HG02973 (cell line): ENCODE data around the gene ABCC6.
"Not testable (repeated sequence)": the region's sequence is repeated elsewhere in the genome, so short reads cannot be mapped to it uniquely, and the experiment has no call there.

Source experiments
- ATAC-seq: cut with Tn5 transposase; IDR thresholded peaks from one replicate; pipeline ENCODE4 v1.9.1; 2021; ENCODE audit warnings: moderate library complexity; ENCODE audit not compliant: unreplicated experiment

ABCC6 gene

DNA sequence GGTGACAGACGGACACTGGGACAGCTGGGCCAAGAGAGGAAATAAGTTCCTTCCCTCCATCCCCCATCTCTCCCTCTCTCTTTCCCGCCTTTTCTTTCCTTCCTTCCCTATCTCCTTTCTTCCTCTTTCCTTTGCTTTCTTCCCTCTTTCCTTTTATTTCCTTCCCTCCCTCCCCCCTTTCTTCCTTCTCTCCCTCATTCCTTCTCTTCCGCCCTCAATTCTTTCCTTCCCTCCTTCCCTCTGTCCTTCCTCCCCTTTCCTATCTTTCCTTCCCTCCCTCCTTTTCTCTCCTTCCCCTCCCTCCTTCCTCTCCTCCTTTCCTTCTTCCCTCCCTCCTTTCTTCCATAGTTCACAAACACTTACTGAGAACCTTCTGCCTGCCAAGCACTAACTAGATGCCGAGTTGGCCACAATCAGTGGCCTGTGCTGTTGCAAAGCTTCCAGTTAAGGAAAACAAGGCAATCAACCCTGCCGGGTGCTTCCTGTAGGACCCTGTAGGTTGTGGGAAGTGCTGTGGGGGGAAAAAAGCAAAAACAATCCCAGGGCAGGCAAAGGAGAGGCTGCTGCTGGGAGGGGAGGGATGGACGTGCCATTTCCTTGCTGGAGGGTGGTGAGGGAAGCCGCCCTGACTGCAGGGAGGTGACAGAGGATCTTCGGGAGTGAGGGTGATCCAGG lies 31.7 kb downstream of the ABCC6 start:
- no peak for ATAC-seq

DNA sequence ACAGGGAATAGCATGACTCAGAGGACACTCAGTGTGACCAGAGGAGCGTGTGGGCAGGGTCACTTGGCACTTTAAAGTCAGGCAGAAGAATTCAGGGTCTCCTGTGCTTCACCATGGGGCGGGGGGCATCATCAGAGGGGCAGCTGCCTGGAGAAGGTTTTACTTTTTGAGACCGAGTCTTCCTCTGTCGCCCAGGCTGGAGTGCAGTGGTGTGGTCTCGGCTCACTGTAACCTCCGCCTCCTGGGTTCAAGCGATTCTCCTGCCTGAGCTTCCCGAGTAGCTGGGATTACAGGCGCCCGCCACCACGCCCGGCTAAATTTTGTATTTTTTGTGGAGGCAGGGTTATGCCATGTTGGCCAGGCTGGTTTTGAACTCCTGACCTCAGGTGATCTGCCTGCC lies 32.3 kb downstream of the ABCC6 start:
- ATAC-seq = not testable (repeated sequence)

DNA sequence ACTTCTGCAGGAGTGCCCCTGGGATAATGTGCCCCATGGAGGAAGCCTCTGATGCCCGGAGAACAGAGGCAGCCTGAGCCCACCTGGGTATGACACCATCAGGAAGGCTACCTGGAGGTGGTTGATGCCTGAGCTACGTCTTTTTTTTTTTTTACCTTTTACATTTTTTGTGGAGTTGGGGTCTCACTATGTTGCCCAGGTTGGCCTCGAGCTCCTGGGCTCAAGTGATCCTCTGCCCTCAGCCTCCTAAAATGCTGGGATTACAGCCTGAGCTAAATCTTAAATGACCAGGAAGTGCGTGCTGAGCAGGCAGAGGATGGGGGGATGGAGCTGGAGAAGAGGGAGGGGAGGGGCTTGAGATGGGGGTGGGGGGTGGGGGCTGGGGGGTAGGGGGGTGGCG lies 32.7 kb downstream of the ABCC6 start:
- no peak for ATAC-seq

DNA sequence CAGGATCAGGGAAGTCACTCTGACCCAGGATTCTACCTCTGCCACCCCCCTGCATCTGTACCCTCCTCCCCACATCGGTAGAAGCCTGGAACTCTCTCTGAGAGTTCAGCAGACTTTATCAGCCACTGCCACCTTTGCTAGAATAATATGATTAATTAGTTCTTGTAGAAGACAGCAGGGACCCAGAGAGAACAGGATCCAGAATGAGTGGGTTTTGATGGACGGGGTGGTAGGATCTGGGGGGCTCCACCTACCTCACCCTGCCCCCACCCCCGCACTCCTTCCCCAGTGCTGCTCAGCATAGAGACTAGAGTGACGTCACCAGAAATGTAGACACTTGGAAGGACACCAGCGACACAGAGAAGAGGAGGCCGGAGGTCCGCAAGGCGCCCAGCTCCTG lies 33.5 kb downstream of the ABCC6 start:
- ATAC-seq = no peak

DNA sequence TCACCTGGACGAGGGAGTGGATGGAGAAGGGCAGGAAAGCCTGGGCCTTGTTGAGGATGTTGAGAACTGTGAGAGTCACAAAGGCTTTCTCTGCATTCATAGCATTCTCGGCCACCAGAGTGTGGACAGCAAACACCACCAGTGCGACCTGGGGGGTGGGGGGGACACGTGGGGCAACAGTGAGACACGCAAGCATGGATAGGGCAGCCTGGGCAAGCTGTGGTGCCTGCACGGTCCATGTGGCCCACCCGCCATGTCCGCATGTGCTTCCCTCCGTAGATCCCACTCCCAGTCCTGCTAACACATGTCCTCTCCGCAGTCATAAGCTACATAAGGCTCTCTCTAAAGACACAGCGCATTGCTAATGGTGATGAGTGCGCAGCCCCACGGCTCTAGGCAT lies 34.5 kb downstream of the ABCC6 start:
- no peak for ATAC-seq

DNA sequence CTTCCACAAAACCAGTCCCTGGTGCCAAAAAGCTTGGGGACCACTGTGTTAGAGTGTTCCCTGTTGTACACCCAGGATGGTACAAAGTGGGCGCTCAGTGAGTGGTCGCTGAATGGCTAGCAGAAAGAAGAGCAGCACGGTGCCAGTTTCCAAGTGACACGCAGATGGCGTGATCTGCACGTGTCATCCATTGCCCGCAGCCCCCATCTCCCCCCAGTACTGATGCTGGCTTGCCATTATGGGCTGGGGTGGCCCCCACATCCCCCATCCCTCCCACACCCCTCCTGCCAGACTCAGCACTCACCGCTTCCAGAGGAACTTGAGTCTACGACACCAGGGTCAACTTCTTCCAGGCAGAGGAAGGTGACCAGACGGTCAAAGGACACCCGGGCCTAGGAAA lies 36.5 kb downstream of the ABCC6 start:
- ATAC-seq = no peak

DNA sequence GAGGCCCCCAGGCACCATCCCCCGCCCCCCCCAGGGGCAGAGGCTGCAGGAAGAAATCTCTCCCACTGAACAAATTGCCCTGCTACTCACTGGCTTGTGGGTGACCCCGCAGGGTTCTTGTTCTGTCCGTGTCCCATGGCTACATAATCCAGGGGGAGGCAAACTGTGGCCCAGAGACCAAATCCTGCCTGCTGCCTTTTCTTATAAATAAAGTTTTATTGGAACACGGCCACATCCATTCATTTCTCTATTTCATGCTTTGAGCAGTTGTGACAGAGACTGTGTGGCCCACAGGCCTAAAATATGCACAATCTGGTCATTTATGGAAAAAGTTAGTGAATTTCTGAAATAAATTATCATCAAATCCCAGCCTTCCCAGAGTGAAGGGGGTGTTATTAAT lies 38.2 kb downstream of the ABCC6 start:
- no peak for ATAC-seq

DNA sequence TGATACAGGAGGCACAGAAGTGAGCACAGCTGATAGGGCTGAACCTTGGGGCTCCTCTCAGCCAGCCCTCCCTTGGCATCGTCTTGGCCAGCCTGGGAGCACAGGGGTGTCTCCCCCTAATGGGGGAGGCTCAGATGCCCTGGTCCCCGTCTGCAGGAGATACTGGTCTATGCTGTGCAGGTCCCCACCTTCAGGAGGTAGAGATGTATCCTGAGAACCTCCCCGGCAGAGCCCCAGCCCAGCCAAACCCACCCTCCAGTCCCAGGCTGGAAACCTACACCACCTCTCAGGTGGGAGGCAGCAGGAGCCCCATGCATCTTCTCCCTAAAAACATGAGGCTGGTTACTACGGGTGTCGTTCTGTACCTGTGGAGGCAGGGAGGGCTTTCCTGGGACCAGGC lies 38.7 kb downstream of the ABCC6 start:
- no peak for ATAC-seq

DNA sequence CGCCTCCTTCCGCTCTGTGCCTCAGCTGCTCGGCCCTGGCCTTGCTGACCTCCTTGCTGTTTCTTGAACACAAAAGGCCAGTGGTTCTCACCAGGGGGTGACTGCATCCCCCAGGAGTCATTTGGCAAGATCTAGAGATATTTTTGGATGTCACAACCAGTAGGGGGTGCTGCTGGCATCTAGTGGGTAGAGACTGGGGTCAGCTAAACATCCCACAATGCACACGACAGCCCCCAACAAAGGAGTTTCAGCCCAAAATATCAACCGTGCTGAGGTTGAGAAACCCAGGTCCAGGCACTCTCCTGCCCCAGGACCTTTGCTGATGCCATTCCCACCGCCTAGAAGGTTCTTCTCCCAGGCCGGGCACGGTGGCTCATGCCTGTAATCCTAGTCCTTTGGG lies 39.7 kb downstream of the ABCC6 start:
- ATAC-seq = no peak

DNA sequence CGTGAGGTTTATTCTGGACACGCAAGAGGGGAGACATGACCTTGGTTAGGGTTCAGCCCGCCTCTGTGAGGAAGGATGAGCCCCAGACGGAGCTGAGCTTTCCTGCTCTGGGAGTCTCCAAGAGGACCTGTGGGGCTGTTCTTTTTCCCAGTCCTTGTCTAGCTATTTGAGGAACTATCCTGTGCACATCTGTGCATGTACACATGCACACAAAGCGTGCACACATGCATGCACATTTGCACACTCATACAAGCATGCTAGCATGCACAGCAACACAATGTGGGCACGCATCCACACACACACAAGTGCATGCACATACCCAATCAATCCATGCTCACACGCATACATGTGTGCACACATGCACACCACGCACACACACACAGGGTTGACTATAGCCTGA lies 40.4 kb downstream of the ABCC6 start:
- no peak for ATAC-seq

DNA sequence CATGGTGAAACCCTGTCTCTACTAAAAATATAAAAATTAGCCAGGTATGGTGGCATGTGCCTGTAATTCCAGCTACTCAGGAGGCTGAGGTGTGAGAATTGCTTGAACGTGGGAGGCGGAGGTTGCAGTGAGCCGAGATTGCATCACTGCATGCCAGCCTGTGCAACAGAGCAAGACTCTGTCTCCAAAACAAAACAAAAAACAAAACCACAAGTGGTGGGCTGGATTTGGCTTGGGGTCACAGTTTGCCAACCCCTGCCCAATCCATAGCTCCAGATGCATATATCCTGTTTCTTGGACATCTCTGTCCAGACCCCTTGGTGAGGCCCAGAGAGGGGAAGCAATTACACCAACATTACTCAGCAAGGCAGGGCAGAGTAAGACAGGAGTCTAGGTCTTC lies 41.5 kb downstream of the ABCC6 start:
- not testable (repeated sequence) for ATAC-seq

DNA sequence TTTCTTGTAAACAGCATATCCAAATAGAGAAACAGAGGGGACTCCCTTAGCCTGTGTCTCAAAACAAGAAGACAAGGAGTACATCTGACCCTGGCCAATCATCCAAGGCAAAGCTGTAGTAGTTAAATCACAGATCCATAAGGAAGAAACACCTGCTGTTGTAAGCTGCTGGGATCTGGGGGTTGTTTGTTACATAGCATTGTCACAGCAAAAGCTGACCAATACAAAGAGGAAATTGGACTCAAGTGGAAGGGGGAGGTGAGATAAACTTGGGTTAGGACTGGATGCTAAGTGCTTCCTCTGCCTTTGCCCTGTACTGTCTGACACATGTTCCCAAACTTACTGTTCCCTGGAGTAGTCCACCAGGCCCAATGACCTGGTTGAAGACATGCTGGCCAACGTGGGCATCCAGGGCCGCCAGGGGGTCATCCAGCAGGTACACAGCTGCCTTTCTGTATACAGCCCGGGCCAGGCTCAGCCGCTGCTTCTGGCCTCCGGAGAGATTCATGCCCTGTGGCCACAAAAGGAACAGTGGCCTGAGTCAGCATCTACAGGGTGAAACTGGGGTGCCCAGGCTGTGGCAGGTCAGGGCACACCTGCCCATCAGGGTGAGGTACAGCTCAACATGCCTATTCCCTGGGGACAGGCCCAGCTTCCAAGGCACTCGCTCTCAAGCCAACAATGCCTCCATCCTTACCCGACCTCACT lies 44.7 kb downstream of the ABCC6 start:
- ATAC-seq = no peak

DNA sequence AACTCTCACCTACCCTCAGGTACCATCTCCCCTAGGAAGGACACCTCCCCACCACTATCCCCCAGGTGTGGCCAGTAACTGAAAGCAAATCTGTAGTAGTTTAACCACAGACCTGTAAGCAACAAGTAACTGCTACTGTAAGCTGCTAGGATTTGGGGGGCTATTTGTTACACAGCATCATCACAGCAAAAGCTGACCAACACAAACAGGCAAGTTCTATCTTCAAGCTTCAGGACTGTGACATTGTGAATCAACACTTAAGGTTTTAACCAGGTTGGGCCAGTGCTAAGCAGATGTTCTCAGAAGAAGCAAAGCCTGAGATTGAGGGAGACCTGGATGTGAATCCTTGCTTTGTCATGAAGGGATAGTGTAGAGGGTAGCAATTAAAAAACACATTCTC lies 47.0 kb downstream of the ABCC6 start:
- ATAC-seq = no peak

DNA sequence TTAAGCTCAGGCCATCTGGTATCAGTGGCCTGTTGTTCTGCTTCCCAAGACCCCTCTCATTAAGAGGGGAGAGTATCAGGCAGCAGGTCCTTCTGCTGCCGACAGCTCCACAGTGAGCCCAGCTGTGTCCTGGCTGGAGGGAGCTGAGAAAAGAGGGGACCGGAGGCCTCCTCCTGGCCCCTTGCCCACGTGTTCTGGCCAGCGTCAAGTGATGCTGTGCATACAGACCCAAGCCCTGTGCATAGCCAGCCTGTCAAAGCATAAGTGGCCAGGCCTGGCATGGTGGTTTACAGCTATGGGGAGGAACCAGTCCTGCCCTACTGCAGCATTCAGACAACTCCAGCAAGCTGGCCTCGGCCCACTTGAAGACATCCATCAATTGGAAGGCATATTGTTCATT lies 48.0 kb downstream of the ABCC6 start:
- no peak for ATAC-seq

DNA sequence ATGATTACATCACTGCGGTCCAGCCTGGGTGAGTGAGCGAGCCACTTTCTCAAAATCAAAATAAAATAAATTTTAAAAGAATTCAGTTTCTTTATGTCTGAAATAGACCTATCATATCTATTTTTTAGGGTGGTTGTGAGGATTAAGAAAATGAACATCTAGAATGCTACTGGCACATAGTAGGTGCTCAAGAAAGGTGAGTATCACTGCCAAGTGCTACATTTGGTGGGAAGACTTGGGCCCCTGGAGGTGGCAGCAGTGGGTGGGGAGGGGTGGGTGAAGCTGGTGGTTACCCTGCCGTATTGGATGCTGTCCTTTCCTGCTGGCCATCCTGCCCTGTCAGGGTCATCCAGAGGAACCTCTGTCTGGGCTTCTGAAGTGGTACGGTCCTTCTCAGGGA lies 50.3 kb downstream of the ABCC6 start:
- no peak for ATAC-seq

DNA sequence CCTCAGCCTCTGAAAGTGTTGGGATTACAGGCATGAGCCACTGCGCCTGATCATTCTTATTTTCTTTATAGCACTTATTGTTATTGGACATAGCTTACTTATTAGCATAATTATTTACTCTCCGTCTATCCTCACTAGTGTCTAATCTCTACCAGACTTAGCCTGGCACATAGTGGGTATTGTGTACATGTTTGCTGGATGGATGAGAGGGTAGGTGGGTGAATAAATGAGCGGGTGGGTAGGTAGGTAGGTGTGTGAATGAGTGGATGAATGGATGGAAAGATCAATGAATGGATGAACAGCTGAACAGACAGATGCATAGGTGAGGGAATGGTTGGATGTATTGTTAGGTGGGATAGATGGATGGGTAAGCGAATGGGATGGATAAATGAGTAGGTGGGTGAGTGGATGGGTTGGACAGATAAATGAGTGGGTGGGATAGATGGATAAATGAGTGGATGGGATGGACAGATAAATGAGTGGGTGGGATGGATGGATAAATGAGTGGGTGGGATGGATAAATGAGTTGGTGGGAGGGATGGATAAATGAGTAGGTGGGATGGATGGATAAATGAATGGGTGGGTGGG lies 51.9 kb downstream of the ABCC6 start:
- ATAC-seq = no peak

DNA sequence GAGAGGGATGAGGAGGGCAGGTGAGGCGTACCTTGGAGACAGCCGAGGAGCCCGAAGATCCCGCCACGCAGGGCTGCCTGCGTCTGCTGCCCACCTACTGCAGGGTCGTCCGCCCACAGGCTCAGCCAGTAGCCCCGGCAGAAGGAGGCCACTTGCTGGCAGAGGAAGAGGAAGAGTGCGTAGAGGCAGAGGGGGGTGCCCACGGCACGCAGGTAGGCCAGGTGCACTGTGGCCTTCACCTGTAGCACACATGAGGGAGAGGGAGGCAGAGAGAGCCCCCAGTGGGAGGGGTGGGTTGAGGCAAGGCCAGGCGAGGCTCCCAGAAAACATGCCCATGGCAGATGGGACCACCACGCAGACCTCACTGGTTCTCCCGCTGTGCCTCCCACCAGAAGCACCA lies 53.7 kb downstream of the ABCC6 start:
- no peak for ATAC-seq

DNA sequence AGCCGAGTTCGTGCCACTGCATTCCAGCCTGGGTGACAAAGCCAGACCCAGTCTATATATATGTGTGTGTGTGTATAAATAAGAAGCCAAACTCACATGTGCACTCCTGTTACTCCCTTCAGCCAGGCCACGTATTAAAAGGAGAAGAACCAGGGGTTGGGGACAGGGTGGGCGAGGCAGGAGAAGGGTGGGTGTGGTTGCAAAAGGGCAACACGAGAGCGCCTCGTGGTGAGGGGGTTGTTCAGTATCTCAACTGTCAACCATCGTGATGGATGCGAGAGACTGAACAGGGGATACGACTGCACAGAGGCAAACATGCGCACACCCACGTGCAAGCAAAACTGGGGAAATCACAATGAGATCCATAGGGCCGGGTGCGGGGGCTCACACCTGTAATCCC lies 54.9 kb downstream of the ABCC6 start:
- no peak for ATAC-seq

DNA sequence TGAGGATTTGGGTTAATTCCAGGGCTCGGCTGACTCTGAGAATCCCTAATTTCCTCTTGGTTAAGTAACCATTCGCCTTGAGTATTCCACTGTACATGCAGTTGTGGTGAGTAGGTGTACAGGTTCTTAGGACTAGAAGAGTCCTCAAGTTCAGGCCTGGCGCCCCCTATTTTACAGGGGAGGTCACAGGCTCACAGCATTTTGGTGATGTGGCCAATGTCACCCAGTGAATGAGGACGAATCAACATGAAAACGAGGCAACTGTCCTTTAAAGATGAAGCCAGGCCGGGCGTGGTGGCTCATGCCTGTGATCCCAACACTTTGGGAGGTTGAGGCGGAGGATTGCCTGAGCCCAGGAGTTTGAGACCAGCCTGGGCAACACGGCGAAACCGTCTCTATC lies 55.4 kb downstream of the ABCC6 start:
- no peak for ATAC-seq

DNA sequence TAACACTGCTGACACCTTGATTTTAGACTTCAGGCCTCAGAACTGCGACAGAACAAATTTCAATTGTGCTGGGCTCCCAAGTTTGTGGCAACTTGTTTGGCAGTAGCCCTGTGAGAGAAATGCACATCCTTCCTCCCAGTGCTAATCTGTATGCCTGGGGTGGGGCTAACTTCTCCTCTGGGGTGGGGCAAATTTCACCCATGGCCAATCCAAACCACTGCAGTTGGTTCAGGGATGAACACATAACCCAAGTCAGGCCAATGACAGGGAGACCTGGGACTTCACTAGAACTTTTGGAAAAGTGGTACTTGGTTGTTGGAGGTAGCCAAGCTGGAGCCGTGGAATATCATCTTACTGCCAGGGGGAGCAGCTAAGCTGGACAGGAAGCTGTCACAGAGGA lies 56.3 kb downstream of the ABCC6 start:
- no peak for ATAC-seq

DNA sequence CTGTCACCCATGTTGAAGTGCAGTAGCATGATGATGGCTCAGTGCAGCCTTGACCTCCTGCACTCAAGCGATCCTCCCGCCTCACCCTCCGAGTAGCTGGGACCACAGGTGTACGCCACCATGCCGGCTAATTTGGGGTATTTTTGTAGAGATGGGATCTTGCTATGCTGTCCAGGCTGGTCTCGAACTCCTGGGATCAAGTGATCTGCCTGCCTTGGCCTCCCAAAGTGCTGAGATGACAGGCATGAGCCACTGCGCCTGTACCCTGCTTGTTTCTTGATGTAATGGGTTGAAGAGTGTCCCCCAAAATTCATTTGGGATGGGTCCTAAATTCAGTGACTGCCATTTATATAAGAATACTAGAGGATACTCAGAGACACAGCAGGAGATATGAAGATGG lies 57.2 kb downstream of the ABCC6 start:
- no peak for ATAC-seq

DNA sequence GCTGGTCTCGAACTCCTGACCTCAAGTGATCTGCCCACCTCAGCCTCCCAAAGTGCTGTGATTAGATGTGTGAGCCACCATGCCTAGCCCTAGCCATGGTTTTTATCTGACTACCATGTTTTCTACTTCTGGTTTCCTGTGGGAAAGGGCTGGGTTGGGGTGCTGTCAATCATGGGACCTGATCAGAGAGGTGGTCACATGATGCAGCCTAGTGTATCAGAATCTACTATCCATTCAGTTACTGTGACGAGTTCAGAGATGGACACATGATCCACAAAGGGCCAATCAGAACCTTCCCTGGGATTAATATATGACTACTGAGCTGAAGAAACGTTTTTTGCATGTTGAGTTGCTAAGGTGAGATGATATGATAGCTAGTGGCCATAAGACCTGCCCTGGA lies 59.1 kb downstream of the ABCC6 start:
- ATAC-seq = no peak

DNA sequence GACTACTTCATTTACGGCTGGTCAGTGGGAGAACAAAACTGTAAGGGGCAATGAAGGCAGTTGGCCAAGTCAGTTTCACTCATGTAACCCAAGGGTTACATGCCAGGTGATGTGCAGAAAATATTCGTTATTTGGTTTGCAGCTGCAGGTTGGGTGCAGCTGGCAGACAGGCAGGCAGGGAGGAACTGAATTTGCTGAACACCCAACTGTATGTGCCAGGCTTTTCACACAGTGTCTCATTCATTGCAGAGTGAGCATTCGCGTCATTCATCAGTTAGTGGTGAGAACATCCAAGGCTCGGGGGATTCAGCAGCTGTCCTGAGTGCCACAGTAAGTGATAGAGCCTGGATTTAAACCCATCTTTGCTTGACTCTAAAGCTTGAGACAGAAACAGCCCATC lies 59.7 kb downstream of the ABCC6 start:
- ATAC-seq = no peak
